T1000 (cell line): Measurements from ENCODE around the gene RFPL1.
"Not testable (repeated sequence)": the region's sequence is repeated elsewhere in the genome, so short reads cannot be mapped to it uniquely, and the experiment has no call there.

Experiments used
- DNase-seq: peaks from one replicate; lab custom pipeline; 2025; ENCODE audit warnings: mixed read lengths; lab: John Stamatoyannopoulos, UW

RFPL1 gene

DNA sequence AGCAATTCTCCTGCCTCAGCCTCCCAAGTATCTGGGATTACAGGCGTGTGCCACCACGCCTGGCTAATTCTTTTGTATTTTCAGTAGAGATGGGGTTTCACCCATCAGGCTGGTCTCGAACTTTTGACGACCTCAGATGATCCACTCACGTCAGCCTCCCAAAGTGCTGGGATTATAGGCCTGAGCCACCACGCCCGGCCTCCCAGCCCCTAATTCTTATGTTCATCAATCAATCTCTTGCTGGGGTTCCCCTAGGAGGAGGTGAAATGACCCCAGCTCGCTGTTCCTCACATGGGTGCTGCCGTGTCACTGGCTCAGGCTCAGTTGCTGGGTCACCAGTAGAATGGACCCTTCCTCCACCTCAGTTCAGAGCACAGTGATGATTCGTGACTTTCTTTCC lies at the start of gene RFPL1:
Gene RFPL1 (plus strand): TSS at position 301 of the 400 bp plus-strand sequence.
- DNase-seq: not testable (repeated sequence)

DNA sequence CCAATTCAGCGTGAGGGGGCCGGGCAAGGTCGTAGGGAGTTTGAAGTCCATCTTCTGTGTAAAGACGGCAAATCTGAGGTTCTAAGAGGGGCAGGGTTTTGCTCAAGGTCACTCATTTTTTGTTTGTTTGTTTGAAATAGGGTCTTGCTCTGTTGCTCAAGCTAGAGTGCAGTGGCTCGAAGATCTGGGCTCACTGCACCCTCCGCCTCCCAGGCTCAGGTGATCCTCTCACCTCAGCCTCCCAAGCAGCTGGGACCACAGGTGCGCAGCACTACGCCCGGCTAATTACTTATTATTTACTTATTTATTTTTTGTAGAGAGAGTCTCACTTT lies 49.7 kb upstream of the RFPL1 start:
- DNase-seq: no peak

DNA sequence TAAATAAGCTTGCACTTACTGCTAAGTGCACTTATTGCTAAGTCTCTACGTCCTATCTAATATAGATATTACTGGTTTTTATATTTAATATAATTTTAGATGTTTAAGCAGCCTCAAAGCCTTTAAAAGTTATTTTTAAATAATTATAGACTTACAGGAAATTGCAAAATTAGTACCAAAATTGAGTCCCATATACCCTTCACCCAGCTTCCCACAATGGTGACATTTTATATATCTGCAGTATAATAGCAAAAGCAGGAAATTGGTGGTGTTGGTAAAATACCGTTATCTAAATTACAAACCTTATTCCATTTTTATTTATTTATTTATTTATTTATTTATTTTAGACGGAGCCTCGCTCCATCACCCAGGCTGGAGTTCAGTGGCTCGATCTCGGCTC lies 48.1 kb upstream of the RFPL1 start:
- no peak for DNase-seq

DNA sequence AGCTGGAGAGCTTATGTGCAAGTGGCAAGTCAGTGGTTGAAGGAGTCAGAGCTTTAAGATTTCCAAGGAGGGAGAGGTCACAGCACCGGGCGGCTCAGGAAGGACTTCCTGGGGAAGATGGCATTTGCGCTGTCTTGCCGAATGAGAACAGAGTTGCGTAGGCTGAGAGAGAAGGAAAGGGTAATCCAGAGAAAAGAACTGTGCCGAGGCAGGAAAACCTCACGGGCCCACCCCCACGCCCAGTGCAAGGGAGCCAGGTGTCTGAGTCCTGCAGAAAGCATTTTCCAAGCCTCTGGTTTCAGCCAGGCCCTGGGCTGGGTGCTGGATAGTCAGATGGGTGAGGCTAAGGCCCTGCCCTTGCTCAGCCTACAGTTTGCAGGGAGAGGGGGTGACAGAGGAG lies 46.8 kb upstream of the RFPL1 start:
- no peak for DNase-seq

DNA sequence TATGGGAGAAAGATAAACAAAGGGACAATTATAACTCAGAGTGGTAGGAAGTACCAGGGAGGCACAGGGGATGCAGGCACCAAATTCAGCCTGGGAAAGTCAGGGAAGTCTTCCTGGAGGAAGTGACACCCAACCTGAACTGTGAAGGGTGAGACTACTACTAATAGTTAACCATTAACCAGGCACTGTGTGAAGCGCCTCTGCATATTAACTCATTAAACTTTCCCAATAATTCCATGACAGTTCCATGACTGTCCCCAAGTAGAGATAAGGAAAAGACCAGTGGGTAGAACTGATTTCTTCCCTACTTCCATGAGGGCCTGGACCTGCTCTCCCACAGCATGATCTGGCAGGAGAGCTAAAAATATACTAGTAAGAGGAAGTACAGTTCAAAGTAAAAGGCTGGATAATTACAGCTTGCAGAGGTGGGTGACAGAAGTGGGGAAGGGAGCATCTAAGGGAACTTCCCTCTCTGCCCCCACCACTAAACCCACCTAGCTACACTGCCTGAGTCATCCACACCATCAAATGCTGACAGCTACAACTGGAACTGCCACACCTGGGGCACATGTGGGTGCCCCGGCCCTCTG lies 45.3 kb upstream of the RFPL1 start:
- no peak for DNase-seq

DNA sequence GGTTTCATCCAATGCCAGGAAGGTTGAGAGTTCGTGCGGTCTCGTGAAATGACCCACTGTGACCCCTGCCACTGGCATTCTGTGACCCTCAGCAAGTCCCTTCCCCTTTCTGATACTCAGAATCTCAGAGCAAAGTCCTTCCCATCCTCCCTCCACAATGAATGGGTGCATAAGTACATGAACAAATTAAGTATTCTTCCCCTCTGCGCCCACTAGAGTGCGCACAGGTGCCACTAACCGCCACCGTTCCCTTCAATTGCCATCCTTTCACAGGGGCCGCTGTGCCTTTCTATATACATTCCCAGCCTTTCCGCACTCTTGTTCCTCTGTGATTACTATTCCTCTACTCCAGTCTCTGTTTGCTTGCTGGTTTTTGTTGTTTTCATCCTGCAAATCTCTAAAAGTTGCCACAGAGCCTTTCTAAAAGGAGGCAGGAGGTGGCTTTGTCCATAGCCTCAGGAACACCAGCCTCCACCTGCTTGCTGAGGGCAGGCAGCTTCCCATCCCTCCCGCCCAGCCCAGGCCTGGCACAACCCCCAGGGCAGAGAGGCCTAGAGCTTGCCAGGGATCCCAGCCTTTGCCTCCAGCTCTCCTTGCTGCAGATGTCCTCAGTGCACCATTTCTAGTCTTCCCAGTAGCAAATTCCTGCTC lies 43.3 kb upstream of the RFPL1 start:
- peak; percentile 32 for DNase-seq

DNA sequence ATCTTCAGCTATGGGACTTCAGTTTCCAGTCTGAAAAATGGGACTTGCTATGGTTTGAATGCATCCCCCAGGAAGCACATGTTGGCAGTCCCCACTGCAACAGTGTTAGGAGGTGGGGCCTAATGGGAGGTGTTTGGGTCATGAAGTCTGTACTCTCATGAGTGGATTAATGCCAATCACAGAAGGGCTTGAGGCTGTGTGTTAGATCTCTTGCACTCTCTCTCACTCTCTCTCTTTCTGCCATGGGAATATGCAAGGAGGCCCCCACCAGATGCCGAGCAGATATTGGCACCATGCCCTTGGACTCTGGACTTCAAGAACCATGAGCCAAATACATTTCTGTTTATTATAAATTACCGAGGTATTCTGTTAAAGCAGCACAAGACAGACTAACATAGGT lies 42.3 kb upstream of the RFPL1 start:
- no peak for DNase-seq

DNA sequence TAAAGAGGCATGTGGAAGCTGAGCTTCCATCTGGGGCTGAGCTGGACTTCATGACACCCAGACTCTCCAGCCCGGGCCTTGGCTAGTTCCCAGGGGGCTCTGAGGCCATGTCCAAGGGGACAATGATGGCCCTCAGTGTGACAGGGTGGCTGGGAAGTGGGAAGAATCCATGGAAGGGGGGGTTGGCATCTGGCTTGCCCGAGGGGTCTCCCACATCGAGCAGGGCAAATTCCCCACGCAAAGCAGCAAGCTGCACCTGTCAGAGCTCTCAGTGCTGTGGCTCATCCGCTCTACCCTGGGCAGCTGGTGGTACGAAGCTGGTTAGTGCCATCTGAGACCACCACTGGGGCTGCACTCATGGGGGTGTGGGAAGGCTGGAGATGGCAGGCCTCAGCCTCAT lies 40.6 kb upstream of the RFPL1 start:
- DNase-seq: no peak

DNA sequence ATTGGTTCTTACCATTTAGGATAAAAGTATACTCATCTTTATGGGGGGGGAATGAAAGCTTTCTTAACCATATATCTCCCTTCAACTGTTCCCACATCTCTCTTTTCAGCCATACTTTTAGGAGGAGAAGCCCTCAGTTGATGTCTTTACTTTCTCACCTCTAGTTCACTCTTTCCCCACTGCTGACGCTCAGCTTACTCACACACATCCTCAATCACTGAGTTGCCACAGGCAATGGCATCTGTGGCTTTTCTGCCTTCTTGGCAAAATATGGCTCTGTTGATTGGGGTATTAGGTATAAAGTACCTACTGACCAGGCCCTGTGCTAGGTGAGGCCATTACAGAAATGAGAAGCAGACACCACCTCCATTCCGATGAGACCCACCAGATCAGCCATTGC lies 37.8 kb upstream of the RFPL1 start:
- no peak for DNase-seq

DNA sequence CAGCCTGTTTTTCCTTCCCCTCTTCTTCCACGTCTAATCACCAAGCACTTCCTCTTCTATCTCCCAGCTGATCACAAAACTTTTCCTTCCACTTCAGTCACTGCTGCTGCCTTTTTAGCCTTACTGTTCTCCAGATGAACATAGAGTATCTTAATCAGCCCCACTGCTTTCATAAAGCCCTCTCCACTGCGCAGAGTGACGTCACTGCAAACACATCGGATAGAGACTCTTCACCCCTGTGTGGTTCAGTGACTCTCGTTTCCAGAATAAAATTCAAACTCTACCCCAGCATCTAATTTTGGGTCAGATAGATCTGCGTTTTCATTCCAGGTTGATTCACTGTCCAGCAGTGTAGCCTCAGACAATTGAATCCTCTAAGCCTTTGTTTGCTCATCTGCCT lies 36.8 kb upstream of the RFPL1 start:
- not testable (repeated sequence) for DNase-seq

DNA sequence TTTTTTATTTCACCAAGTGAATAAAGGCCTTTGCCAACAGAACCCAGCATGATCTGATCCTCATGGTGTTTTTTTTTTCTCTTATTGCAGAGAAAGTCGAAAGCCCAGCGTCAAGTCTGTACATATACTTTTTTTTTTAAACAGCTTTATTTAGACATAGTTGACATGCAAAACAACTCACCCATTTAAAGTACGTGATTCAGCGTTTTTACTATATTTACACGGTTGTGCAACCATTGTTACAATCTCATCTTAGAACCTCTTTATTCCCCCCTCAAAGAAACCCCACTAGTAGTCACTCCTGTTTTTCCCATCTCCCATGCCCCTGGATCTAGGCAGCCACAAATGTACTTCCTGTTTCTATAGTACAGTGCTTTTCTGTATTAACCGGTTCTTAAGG lies 29.4 kb upstream of the RFPL1 start:
- DNase-seq: no peak

DNA sequence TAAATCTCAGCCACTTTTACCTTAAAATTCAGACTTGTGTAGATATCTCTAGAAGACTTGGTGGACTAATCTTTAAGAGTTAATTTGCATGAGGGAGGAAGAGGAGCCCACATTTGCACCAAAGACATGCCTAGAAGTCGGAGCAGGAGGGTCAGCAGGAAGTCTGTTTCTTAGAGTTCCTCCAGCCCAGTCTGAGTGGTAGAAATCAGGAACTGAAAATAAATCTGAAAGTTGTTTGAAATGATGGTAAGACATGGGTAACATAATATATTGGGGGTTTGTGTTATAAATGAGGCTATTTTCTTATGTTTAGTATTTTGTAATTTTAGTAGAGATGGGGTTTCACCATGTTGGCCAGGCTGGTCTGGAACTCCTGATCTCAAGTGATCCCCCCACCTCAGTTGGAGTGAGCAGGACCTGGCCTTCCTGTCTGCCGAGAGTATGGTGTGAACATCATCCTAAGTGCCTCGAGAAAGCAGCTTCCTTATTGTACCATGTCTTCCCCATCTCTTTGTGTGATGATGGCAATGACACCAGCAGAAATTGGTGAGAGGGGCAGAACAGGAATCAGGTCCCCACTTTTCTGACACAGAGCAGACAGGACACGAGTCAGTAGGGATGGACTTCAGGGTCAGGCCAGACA lies 26.7 kb upstream of the RFPL1 start:
- DNase-seq: not testable (repeated sequence)

DNA sequence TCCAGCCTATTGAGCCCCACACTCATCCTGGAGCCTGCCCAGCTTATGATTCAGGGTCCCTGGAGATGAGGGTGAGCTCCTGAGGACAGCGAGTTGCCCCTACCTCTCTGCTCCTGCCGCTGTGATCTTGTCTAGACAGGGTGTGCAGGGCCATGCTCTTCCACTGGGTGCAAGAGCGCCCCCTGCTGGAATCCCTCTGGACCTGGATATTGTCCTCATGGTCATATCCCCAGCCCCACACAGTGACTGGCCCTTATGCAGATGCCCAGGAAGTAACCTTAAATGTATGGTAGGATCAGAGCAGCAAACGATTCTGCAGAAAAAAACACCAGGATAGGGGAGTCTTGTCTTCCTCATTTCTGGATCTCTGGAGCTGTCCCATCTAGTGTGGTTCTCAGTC lies 25.6 kb upstream of the RFPL1 start:
- not testable (repeated sequence) for DNase-seq

DNA sequence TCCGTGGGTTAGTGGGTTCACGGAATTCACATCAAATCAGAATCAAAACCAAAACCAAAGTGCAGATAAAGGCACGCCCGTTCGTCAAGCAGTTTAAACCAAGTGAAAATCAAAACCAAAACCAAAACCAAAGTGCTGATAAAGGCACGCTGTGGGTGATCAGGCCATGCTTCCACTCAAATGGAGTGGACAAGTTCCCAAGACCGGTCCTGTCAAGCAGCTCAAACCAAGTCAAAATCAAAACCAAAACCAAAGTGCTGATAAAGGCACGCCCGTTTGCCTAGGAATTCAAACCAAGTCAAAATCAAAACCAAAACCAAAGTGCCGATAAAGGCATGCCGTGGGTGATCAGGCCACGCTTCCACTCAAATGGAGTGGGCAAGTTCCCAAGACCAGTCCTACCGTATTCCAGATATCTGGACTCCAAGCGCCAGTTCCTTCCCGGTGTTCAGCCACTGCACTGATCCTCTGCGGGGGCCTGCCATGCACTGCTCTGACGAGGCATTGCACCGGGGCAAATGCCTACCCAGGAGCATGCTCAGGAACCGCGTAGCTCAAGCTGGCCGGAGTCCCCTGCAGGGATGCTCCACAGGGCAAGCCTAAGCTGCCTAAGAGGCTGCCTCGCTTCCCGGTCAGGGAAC lies 23.3 kb upstream of the RFPL1 start:
- DNase-seq: not testable (repeated sequence)

DNA sequence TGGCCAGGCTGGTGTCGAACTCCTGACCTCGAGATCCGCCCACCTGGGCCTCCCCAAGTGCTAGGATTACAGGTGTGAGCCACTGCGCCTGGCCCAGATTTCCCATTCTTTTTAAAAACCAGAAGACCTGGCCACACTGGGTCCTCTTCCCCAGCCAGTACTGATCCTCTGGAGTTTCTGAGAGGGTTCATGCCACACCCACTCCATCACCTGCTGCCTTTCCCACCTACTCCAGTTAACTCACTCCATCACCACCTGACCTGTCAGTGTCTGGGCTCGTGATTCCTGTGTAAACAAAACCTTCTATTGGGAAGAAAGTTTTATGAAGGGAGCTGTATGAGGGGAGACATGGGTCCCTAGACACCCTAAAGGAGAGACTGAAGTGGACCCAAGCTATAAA lies 19.7 kb upstream of the RFPL1 start:
- DNase-seq: not testable (repeated sequence)

DNA sequence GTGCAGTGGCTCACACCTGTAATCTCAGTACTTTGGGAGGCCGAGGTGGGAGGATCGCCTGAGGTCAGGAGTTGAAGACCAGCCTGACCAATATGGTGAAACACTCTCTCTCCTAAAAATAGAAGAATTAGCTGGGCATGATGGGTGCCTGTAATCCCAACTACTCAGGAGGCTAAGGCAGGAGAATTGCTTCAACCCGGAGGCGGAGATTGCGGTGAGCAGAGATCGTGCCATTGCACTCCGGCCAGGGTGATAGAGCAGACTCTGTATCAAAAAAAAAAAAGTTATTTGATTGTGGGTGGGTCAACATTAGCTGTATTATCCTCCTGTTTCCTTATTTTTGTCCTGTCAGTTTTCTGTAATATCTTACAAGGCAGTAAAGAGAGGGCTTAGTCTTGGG lies 11.9 kb upstream of the RFPL1 start:
- DNase-seq: no peak

DNA sequence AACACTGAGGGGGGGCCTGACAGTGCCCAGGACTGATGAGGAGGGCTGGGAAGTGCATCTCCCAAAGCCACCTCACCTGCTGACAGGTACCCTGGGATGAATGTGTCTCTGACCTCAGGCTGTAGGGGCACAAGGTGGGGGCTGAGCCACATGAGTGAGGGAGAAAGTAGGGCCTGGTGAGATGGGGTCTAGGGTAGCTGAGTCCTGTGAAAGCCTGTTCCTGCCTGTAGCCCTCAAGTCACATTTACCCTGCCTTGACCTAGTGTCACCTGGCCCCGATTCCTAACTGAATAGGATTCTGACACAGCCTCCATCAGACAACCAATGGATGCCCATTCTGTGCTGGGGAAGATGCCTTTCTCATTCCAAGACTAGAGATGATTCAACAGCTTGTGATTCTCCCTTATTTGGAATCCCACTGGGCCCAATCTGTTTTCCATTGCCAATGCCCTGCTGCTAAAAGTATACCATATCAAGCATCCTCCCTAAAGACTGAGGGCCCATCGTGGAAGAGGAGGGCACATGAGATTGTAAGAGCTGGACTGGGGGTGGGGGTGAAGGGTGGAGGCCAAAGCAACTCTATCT lies 11.1 kb upstream of the RFPL1 start:
- no peak for DNase-seq

DNA sequence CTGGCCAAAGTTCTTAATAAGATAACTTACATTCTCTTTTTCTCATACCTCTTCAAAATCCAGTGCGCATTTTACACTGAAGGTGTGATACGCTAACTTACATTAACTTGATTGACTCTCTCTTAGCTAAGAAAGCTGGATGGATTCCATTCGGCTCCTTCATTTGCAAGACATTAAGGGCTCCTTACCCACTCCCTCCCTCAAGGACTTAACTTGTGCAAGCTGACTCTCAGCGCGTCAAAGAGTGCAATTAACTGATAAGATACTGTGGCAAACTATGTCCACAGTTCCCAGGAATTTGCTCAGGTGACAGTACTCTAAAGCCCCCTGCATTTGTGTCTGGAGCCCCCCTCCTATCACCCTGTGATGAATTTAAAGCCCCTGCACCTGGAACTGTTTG lies 6.4 kb upstream of the RFPL1 start:
- DNase-seq: no peak

DNA sequence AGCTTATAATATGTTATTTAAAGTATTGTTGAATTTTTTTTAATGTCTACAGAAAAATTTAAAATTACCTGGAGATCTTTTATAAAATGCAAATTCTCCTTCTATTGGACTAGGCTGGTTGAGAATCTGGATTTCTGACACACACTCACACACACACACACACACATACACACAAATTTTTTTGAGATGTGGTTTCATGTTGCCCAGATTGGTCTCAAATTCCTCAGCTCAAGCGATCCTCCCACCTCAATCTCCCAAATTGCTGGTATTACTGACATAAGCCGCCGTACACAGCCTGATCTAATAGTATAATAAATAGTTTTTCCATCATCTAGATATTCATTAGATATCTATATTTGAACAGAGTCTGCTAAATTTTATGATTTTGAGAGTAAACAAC lies 4.5 kb upstream of the RFPL1 start:
- no peak for DNase-seq

DNA sequence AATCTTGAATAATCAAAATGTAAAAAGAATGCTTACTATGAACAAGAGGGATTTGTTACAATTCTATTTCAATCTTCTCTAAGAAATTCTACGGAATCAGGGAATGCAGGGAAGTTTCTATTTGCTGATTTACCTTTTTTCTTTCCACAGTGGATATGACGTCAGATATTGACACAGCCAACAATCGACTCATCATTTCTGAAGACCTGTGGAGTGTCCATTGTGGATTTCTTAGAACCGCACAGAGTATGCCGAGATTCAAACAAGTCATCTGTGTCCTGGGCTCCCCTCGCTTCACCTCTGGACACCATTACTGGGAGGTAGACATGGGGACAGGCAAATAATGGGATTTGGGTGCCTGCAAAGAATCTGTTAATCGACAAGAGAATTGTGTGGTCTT lies 4.1 kb upstream of the RFPL1 start:
- DNase-seq: no peak

DNA sequence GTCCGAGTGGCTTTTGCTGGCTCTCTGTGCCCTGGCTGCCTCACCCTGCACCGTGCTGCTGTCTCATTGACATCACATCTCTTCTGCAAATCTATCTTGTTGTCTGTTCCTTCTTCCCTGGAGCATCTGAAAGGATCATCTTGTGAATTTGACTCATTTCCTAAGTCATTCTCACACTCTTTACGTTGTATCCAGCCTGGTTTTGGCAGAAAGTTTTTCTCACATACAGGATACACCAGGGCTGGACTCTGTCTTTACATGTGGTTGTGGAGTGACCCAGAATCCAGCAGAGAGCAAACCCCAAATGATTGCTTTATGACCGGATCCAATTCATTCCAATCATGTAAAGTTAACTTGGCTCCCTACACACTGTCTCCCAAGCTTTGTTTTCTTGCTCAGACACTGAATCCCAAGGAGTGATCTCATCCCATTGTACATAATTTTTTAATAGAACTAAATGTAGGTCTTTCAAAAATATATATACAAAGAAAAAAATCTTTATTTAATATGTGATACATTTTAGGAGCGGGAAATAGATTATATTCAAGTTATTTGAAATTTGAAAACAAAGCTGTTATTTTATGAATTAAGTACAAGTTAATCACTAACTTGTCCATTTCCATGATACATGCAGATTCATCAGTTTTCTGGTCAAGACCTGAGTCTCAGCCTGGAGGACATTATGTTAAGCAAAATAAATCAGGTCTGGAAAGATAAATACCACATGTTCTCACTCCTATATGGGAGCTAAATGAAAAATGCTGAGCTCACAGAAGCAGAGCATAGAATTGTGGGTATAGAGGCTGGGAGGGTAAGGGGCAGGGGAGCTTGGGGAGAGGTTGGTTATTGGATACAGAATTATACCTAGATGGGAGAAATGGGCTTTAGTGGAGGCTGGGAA lies 2.9 kb upstream of the RFPL1 start:
- no peak for DNase-seq

DNA sequence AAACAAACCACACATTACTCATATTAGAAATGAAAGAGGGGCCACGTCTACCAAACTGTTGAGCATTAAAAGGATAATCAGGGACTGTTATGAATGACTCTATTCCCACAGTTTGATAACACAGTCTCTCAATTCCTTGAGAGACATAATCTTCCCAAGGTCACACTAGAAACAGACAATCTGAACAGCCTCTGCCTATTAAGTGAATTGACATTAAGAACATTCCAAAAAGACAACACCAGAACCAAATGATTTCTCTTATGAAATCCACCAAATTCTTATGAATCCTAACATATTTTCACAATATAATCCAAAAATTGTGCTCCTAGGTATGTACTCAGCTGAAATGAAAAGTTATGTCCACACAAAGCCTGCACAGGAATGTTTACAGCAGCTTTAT lies 4.6 kb downstream of the RFPL1 start:
- DNase-seq: no peak
